Liver (tissue), 9 donors: ENCODE data around the gene MLF2. TPM values are rescaled to one million over a fixed set of nuclear protein-coding genes. Genes with fewer than 3 reads are reported as not detected.
A peak's percentile ranks its signal among the peaks of the same experiment; 100 is the strongest.

Experiments
- DNase-seq: peaks from one replicate; pipeline ENCODE4 v3.0.0-alpha.2; 2017; ENCODE audit warnings: low spot score
- H3K27ac ChIP-seq, 2 donors: one replicate each; pipeline ENCODE4 v1.7.0; 2013; ENCODE audit warnings: inconsistent platforms in 2 of 2, low read length in 2 of 2, control low read depth in 1 of 2, low read depth in 1 of 2, mild to moderate bottlenecking in 1 of 2
- H3K27me3 ChIP-seq, 4 donors: one replicate each; pipeline versions ENCODE4 v1.6.1 to v1.7.0; 2013; ENCODE audit warnings: low read length in 3 of 4, inconsistent platforms in 1 of 4, mild to moderate bottlenecking in 1 of 4, moderate library complexity in 1 of 4; ENCODE audit not compliant: control insufficient read depth in 4 of 4, insufficient read depth in 4 of 4
- H3K36me3 ChIP-seq, 4 donors: one replicate each; pipeline versions ENCODE4 v1.6.1 to v1.7.0; 2013; ENCODE audit warnings: low read length in 3 of 4, mild to moderate bottlenecking in 3 of 4, low read depth in 1 of 4, moderate library complexity in 1 of 4; ENCODE audit not compliant: control insufficient read depth in 4 of 4, insufficient read depth in 3 of 4
- H3K4me1 ChIP-seq, 4 donors: one replicate each; pipeline versions ENCODE4 v1.6.1 to v1.7.0; 2013; ENCODE audit warnings: low read length in 3 of 4, mild to moderate bottlenecking in 3 of 4, moderate library complexity in 1 of 4; ENCODE audit not compliant: control insufficient read depth in 4 of 4, insufficient read depth in 4 of 4
- H3K4me3 ChIP-seq, 3 donors: one replicate each; pipeline versions ENCODE4 v1.6.1 to v1.7.0; 2013; ENCODE audit warnings: low read length in 3 of 3, control low read depth in 1 of 3, low read depth in 1 of 3, mild to moderate bottlenecking in 1 of 3
- H3K9ac ChIP-seq, 2 donors: one replicate each; pipeline ENCODE4 v1.7.0; 2013; ENCODE audit warnings: low read length in 2 of 2, mild to moderate bottlenecking in 2 of 2, moderate library complexity in 2 of 2, control low read depth in 1 of 2, low read depth in 1 of 2
- H3K9me3 ChIP-seq, 4 donors: one replicate each; pipeline versions ENCODE4 v1.6.1 to v1.7.0; 2013; ENCODE audit warnings: low read length in 3 of 4; ENCODE audit not compliant: control insufficient read depth in 4 of 4
- EGR1 ChIP-seq, 2 donors: IDR thresholded peaks; 2 replicates each; pipeline ENCODE4 v1.6.1; 2016 to 2018; ENCODE audit warnings: antibody characterized with exemption in 2 of 2, low read depth in 2 of 2
- FOXA1 ChIP-seq: IDR thresholded peaks from 2 replicates; pipeline ENCODE4 v1.6.1; 2016; ENCODE audit warnings: antibody characterized with exemption
- FOXA2 ChIP-seq: IDR thresholded peaks from 2 replicates; pipeline ENCODE4 v1.6.1; 2016; ENCODE audit warnings: antibody characterized with exemption
- HNF4A ChIP-seq, 2 donors: conservative IDR thresholded peaks; 2 replicates each; pipeline ENCODE4 v1.6.1; 2016; ENCODE audit warnings: antibody characterized with exemption in 2 of 2, mild to moderate bottlenecking in 2 of 2
- HNF4G ChIP-seq: IDR thresholded peaks from 2 replicates; pipeline ENCODE4 v1.6.1; 2016; ENCODE audit warnings: antibody characterized with exemption
- JUND ChIP-seq, 2 donors: IDR thresholded peaks; 2 replicates each; pipeline ENCODE4 v1.6.1; 2016; ENCODE audit warnings: antibody characterized with exemption in 2 of 2
- NR2F2 ChIP-seq: IDR thresholded peaks from 2 replicates; pipeline ENCODE4 v1.6.1; 2016; ENCODE audit warnings: antibody characterized with exemption
- RAD21 ChIP-seq, 2 donors: IDR thresholded peaks; 2 replicates each; pipeline ENCODE4 v1.6.1; 2016; ENCODE audit warnings: antibody characterized with exemption in 2 of 2, mild to moderate bottlenecking in 2 of 2
- RXRA ChIP-seq, 2 donors: IDR thresholded peaks; 2 replicates each; pipeline ENCODE4 v1.6.1; 2017 to 2018; ENCODE audit warnings: antibody characterized with exemption in 2 of 2, mild to moderate bottlenecking in 1 of 2
- SP1 ChIP-seq: IDR thresholded peaks from 2 replicates; pipeline ENCODE4 v1.6.1; 2018; ENCODE audit warnings: antibody characterized with exemption, mild to moderate bottlenecking
- TAF1 ChIP-seq: conservative IDR thresholded peaks from 2 replicates; pipeline ENCODE4 v1.6.1; 2016; ENCODE audit warnings: antibody characterized with exemption, mild to moderate bottlenecking
- YY1 ChIP-seq: IDR thresholded peaks from 2 replicates; pipeline ENCODE4 v1.6.1; 2016; ENCODE audit warnings: antibody characterized with exemption, mild to moderate bottlenecking
- WGBS: extraction: QIAGEN DNeasy Blood & Tissue Kit; methylation state at CpG from one replicate; pipeline ENCODE4 v1.1.7; 2013; 5-methylcytosine and 5-hydroxymethylcytosine counted together
- polyA plus RNA-seq, 2 donors: library from polyadenylated mRNA; stranded (reverse) in 1 of 2; unstranded in 1 of 2; fragments of 200-250 nt in 1 of 2; fragments of >200 nt in 1 of 2; fragmentation: Nextera tagmentation in 1 of 2; extraction: Ambion mirVana in 1 of 2; gene quantifications; one replicate each; pipeline versions ENCODE4 v1.2.1 to v1.2.3, GENCODE V29; 2013 to 2015
- total RNA-seq, 2 donors: library from RNA; depleted of rRNA; stranded (reverse); fragments of >200 nt; gene quantifications; one replicate each; pipeline ENCODE4 v1.2.3, GENCODE V29; 2014
- TF ChIP-seq, protein P1 (sequence below): IDR thresholded peaks from 2 replicates; pipeline ENCODE4 v1.6.1; 2016; ENCODE audit warnings: antibody characterized with exemption
- TF ChIP-seq, protein P2 (sequence below): IDR thresholded peaks from 2 replicates; pipeline ENCODE4 v1.6.1; 2016; ENCODE audit warnings: antibody characterized with exemption
- TF ChIP-seq, protein P3 (sequence below): fragments of 150-350 bp; IDR thresholded peaks from 2 replicates; pipeline ENCODE4 v1.5.1; 2017; ENCODE audit warnings: improper control_type of control experiment, low read depth, low read length; ENCODE audit not compliant: missing input control
- TF ChIP-seq, protein P4 (sequence below): IDR thresholded peaks from 2 replicates; pipeline ENCODE4 v1.6.1; 2016; ENCODE audit warnings: antibody characterized with exemption
- donor health status: healthy.
- donor health status: healthy.
- donor health status: healthy.
- donor health status: healthy.
- donor health status: healthy.

The MLF2 gene
- total and polyA plus RNA-seq, 4 donors = 59.6 to 235 (median 163) TPM

DNA sequence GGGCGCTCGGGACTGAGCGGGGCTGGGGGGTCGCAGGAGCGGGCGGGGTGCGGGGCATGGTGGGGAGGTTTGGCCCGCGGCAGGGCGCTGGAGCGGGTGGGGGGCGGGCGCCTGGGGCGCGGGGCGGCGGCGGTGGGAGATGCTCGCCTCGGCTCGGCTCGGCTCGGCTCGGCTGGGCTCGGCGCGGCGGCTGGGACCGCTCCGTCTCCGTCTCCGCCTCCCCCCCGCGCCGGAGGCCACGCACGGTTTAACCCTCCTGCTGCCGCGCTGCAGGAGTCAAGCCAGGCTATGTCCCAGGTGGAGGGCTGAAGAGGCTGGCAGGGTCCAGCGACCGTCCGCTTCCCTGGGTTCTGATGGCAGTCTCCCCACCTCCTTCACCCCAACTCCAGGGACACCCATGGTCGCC, 52.3 kb downstream of the MLF2 start, which contains the start of gene PIANP:
Gene PIANP, minus strand, starts transcription at position 170 of the 406 bp plus-strand sequence. CDS start 2,754 bp downstream, outside the sequence.
- Histone ChIP-seq H3K4me1 (peaks cover 3 to 10% (median 5%) of the 10 kb centered on the region in 4 donors), H3K27ac (no peak within 1 kb of the TSS), H3K9me3 (no peaks in the 10 kb centered on the region), H3K4me3 (peak within 1 kb of the TSS in 1 of 3 donors; percentile 35), H3K27me3 (peaks cover 0 to 32% (median 13%) of the 10 kb centered on the region in 4 donors), H3K36me3 (no peaks in the 10 kb centered on the region), H3K9ac (no peak within 1 kb of the TSS)
- 3% methylated on average over 43 of the region's 43 CpGs for WGBS
- DNase-seq = no peak
- TF ChIP-seq SP1 = no peak
- no peak for TF ChIP-seq EGR1 (IDR thresholded peaks at IDR 0.05; ENCODE audit: low read depth in 2 of 2)
- TF ChIP-seq, protein P1, sequence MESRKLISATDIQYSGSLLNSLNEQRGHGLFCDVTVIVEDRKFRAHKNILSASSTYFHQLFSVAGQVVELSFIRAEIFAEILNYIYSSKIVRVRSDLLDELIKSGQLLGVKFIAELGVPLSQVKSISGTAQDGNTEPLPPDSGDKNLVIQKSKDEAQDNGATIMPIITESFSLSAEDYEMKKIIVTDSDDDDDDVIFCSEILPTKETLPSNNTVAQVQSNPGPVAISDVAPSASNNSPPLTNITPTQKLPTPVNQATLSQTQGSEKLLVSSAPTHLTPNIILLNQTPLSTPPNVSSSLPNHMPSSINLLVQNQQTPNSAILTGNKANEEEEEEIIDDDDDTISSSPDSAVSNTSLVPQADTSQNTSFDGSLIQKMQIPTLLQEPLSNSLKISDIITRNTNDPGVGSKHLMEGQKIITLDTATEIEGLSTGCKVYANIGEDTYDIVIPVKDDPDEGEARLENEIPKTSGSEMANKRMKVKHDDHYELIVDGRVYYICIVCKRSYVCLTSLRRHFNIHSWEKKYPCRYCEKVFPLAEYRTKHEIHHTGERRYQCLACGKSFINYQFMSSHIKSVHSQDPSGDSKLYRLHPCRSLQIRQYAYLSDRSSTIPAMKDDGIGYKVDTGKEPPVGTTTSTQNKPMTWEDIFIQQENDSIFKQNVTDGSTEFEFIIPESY = no peak
- no peak for TF ChIP-seq YY1
- no peak for TF ChIP-seq RAD21 (IDR thresholded peaks at IDR 0.05)
- TF ChIP-seq RXRA (IDR thresholded peaks at IDR 0.05) = no peak
- no peak for TF ChIP-seq JUND (IDR thresholded peaks at IDR 0.05)

DNA sequence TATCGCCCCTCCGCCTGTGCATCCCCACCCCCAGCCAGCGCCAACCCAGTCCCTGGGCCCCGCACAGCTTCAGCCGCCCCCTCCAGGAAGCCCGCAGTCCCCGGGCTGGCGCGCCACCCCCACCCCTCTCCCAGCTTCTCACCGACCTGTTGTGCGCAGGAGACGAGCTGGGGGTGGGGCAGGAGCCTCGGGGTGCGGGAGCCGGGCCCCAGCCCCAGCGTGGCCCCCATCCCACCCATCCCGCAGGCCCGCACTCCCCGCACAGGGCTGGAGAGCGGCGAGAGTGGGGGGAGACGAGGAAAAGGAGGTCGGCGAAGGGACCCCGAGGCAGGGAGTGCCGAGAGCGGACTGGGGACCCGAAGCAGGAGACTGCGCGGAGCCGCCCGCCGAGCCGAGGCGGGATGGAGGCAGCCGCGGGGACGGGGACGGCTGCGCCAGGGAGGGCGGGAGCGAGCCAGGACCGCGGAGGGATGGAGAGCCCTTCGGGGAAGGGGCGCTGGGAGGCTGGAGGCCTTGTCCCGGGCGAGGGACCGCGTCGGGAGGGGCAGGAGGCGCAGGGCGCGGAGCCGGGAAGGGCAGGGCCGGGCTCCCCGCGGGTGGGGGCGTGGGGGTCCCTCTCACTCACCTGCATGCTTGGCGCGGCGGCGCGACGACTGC, 52.8 kb downstream of the MLF2 start:
- TF ChIP-seq, protein P2, sequence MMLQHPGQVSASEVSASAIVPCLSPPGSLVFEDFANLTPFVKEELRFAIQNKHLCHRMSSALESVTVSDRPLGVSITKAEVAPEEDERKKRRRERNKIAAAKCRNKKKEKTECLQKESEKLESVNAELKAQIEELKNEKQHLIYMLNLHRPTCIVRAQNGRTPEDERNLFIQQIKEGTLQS = no peak
- TF ChIP-seq TAF1 = no peak
- no peak for TF ChIP-seq HNF4A (conservative IDR thresholded peaks at IDR 0.05)
- TF ChIP-seq HNF4G = no peak
- no peaks in the 10 kb centered on the region for H3K36me3 ChIP-seq
- H3K9ac ChIP-seq = no peak overlapping the region
- peaks cover 3 to 10% (median 5%) of the 10 kb centered on the region in 4 donors for H3K4me1 ChIP-seq
- peak overlapping the region in 1 of 3 donors; percentile 35 for H3K4me3 ChIP-seq
- 2% methylated on average over 65 of the region's 65 CpGs for WGBS
- no peak for DNase-seq
- no peak overlapping the region for H3K27ac ChIP-seq
- no peaks in the 10 kb centered on the region for H3K9me3 ChIP-seq
- peaks cover 0 to 32% (median 13%) of the 10 kb centered on the region in 4 donors for H3K27me3 ChIP-seq

DNA sequence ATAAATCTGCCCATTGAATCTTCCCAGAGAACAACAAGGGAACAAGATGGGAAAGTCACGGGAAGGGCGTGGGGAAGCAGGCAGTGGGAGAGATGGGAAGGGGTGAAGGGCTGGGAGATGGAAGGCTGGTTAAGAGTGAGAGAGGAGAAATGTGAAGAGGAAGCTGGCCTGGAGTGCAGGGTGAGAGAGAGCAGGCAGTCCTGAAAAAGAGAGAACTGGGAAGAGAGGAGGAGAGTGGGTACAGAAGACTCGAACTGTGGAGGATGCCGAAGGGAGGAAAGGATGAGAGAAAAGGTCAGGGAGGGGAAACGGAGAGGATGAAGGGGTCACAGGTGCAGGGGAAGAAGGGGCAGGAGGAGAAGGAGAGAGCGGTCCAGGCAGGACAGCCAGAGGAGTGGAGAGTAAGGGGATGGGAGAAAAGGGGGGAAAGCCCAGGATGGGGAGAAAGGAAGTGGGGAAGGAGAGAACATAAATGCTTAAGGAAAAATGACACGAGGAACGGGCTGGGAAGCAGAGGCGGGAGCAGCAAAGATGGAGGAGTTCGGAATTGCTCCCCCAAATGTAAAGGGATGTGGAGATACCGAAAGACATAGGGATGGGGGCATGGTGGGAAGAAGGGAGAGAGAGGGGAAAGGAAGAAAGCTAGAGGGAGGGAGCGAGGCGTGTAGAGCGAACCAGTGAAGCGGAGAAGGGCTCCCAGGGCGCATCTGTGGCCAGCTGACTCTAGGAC, 53.5 kb downstream of the MLF2 start:
- no peak for DNase-seq
- Histone ChIP-seq H3K27ac (no peak overlapping the region), H3K4me1 (peaks cover 3 to 10% (median 5%) of the 10 kb centered on the region in 4 donors), H3K9ac (no peak overlapping the region), H3K4me3 (no peak overlapping the region), H3K36me3 (no peaks in the 10 kb centered on the region), H3K27me3 (peaks cover 0 to 28% (median 13%) of the 10 kb centered on the region in 4 donors), H3K9me3 (no peaks in the 10 kb centered on the region)
- 19% methylated on average over 16 of the region's 16 CpGs for WGBS
- TF ChIP-seq HNF4G (no peak), FOXA2 (no peak), NR2F2 (no peak), TAF1 (no peak), FOXA1 (no peak), YY1 (no peak), EGR1 (IDR thresholded peaks at IDR 0.05; ENCODE audit: low read depth in 2 of 2) (no peak), RAD21 (IDR thresholded peaks at IDR 0.05) (no peak), RXRA (IDR thresholded peaks at IDR 0.05) (no peak)
- TF ChIP-seq, protein P2 = no peak
- TF ChIP-seq, protein P3, sequence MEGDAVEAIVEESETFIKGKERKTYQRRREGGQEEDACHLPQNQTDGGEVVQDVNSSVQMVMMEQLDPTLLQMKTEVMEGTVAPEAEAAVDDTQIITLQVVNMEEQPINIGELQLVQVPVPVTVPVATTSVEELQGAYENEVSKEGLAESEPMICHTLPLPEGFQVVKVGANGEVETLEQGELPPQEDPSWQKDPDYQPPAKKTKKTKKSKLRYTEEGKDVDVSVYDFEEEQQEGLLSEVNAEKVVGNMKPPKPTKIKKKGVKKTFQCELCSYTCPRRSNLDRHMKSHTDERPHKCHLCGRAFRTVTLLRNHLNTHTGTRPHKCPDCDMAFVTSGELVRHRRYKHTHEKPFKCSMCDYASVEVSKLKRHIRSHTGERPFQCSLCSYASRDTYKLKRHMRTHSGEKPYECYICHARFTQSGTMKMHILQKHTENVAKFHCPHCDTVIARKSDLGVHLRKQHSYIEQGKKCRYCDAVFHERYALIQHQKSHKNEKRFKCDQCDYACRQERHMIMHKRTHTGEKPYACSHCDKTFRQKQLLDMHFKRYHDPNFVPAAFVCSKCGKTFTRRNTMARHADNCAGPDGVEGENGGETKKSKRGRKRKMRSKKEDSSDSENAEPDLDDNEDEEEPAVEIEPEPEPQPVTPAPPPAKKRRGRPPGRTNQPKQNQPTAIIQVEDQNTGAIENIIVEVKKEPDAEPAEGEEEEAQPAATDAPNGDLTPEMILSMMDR = no peak
- TF ChIP-seq, protein P1 = no peak
- TF ChIP-seq, protein P4, sequence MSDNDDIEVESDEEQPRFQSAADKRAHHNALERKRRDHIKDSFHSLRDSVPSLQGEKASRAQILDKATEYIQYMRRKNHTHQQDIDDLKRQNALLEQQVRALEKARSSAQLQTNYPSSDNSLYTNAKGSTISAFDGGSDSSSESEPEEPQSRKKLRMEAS = no peak
